Mesenchymal stem cell (in vitro differentiated cells and primary cell): ENCODE data around the gene PCDHGA1.

ENCODE experiments used
- DNase-seq: peaks from one replicate; pipeline ENCODE4 v3.0.0-alpha.2; 2013
- H2AFZ ChIP-seq: one replicate; pipeline ENCODE4 v1.6.1; 2013; ENCODE audit warnings: low read depth, mild to moderate bottlenecking, control low read depth, inconsistent platforms, low read length, moderate library complexity
- H2AK5ac ChIP-seq: 2 replicates; pipeline ENCODE4 v1.6.1; 2013; ENCODE audit warnings: low read length, moderate library complexity, mild to moderate bottlenecking, inconsistent platforms; ENCODE audit not compliant: severe bottlenecking
- H2BK120ac ChIP-seq: one replicate; pipeline ENCODE4 v1.6.1; 2013; ENCODE audit warnings: low read depth, mild to moderate bottlenecking, inconsistent platforms, low read length, moderate library complexity
- H2BK12ac ChIP-seq, 2 experiments: one replicate each; pipeline ENCODE4 v1.6.1; 2013; ENCODE audit warnings: inconsistent platforms in 2 of 2, low read length in 2 of 2, mild to moderate bottlenecking in 2 of 2, moderate library complexity in 2 of 2, control low read depth in 1 of 2
- H2BK15ac ChIP-seq: one replicate; pipeline ENCODE4 v1.6.1; 2013; ENCODE audit warnings: mild to moderate bottlenecking, low read depth, inconsistent platforms; ENCODE audit not compliant: poor library complexity, severe bottlenecking
- H2BK5ac ChIP-seq: 2 replicates; pipeline ENCODE4 v1.6.1; 2013; ENCODE audit warnings: low read depth, mild to moderate bottlenecking, low read length, control low read depth, inconsistent platforms; ENCODE audit not compliant: poor library complexity, severe bottlenecking
- H3K14ac ChIP-seq, 2 experiments: one replicate each; pipeline ENCODE4 v1.6.1; 2013; ENCODE audit warnings: inconsistent platforms in 2 of 2, low read length in 2 of 2, control low read depth in 1 of 2, mild to moderate bottlenecking in 1 of 2, moderate library complexity in 1 of 2
- H3K18ac ChIP-seq, 2 experiments: one replicate each; pipeline ENCODE4 v1.6.1; 2013; ENCODE audit warnings: inconsistent platforms in 2 of 2, low read length in 2 of 2, control low read depth in 1 of 2, low read depth in 1 of 2, mild to moderate bottlenecking in 1 of 2
- H3K23ac ChIP-seq, 2 experiments: one replicate each; pipeline ENCODE4 v1.6.1; 2013; ENCODE audit warnings: inconsistent platforms in 2 of 2, low read length in 2 of 2, mild to moderate bottlenecking in 2 of 2, moderate library complexity in 2 of 2, control low read depth in 1 of 2
- H3K27ac ChIP-seq: 2 replicates; pipeline ENCODE4 v1.5.1; 2013; ENCODE audit warnings: mild to moderate bottlenecking, moderate library complexity, low read length, control low read depth, inconsistent platforms; ENCODE audit not compliant: poor library complexity, severe bottlenecking
- H3K27me3 ChIP-seq, 2 experiments: 2 replicates each; pipeline versions ENCODE4 v1.6.1 to v1.7.0; 2013; ENCODE audit warnings: low read length in 2 of 2, mild to moderate bottlenecking in 2 of 2, moderate library complexity in 2 of 2, control low read depth in 1 of 2, inconsistent platforms in 1 of 2; ENCODE audit not compliant: control insufficient read depth in 1 of 2, insufficient read depth in 1 of 2
- H3K36me3 ChIP-seq, 2 experiments: 2 replicates each; pipeline versions ENCODE4 v1.6.1 to v1.7.0; 2013; ENCODE audit warnings: low read length in 2 of 2, control low read depth in 1 of 2, inconsistent platforms in 1 of 2, low read depth in 1 of 2, mild to moderate bottlenecking in 1 of 2; ENCODE audit not compliant: insufficient read depth in 2 of 2, control insufficient read depth in 1 of 2
- H3K4ac ChIP-seq, 2 experiments: one replicate each; pipeline ENCODE4 v1.6.1; 2013; ENCODE audit warnings: inconsistent platforms in 2 of 2, low read length in 2 of 2, mild to moderate bottlenecking in 2 of 2, moderate library complexity in 2 of 2, control low read depth in 1 of 2, low read depth in 1 of 2
- H3K4me1 ChIP-seq: 2 replicates; pipeline ENCODE4 v1.6.1; 2013; ENCODE audit warnings: low read depth, low read length, control low read depth; ENCODE audit not compliant: control insufficient read depth, insufficient read depth
- H3K4me2 ChIP-seq: 2 replicates; pipeline ENCODE4 v1.6.1; 2013; ENCODE audit warnings: low read length, mild to moderate bottlenecking, inconsistent platforms; ENCODE audit not compliant: poor library complexity, severe bottlenecking
- H3K4me3 ChIP-seq, 2 experiments: 2 replicates each; pipeline versions ENCODE4 v1.5.1 to v1.7.0; 2013; ENCODE audit warnings: low read length in 2 of 2, mild to moderate bottlenecking in 2 of 2, control low read depth in 1 of 2, low read depth in 1 of 2; ENCODE audit not compliant: insufficient read depth in 1 of 2
- H3K79me1 ChIP-seq: replicated peaks from 2 replicates; pipeline ENCODE4 v1.6.1; 2013; ENCODE audit warnings: mild to moderate bottlenecking, control low read depth, low read length, inconsistent platforms; ENCODE audit not compliant: poor library complexity, severe bottlenecking
- H3K9ac ChIP-seq: 2 replicates; pipeline ENCODE4 v1.7.0; 2013; ENCODE audit warnings: mild to moderate bottlenecking, low read length, moderate library complexity
- H3K9me3 ChIP-seq: 2 replicates; pipeline ENCODE4 v1.7.0; 2013; ENCODE audit warnings: mild to moderate bottlenecking, low read length; ENCODE audit not compliant: control insufficient read depth
- H4K8ac ChIP-seq: one replicate; pipeline ENCODE4 v1.6.1; 2013; ENCODE audit warnings: inconsistent platforms, mild to moderate bottlenecking, low read length, moderate library complexity
- H4K91ac ChIP-seq: one replicate; pipeline ENCODE4 v1.6.1; 2013; ENCODE audit warnings: mild to moderate bottlenecking, low read length, inconsistent platforms
- WGBS: methylation state at CpG from one replicate; pipeline ENCODE4 v1.1.7; 2013; ENCODE audit warnings: mixed read lengths; 5-methylcytosine and 5-hydroxymethylcytosine counted together

Gene PCDHGA1

GRCh38 chr5:141515946-141516671 is 185.8 kb downstream of the PCDHGA1 start:
- Histone ChIP-seq H4K8ac (peak overlapping the region; percentile 62), H2BK15ac (peak overlapping the region; percentile 54), H2AK5ac (peak overlapping the region; percentile 41), H2BK5ac (no peak overlapping the region), H3K36me3 (peaks cover 26 to 54% of the 10 kb centered on the region in 2 experiments), H3K18ac (peak overlapping the region; percentile 91 to 95), H3K9me3 (no peaks in the 10 kb centered on the region), H3K27ac (peak overlapping the region; percentile 11), H3K23ac (no peak overlapping the region), H3K4me3 (no peak overlapping the region), H3K4me2 (no peak overlapping the region), H2BK12ac (peak overlapping the region; percentile 99 to 100), H3K4me1 (peaks cover 39% of the 10 kb centered on the region), H3K79me1 (peaks cover 25% of the 10 kb centered on the region), H3K27me3 (no peaks in the 10 kb centered on the region), H3K9ac (peak overlapping the region; percentile 90), H4K91ac (peak overlapping the region; percentile 96), H2AFZ (no peak overlapping the region), H3K4ac (peak overlapping the region; percentile 80 to 98), H2BK120ac (peak overlapping the region; percentile 29), H3K14ac (peak overlapping the region in 1 of 2 experiments; percentile 96)
- peak; percentile 77 for DNase-seq
- WGBS: 96% methylated on average over 3 of the region's 4 CpGs

GRCh38 chr5:141516672-141517025 is 186.3 kb downstream of the PCDHGA1 start:
- H3K9ac ChIP-seq: peak overlapping the region; percentile 90
- H2BK15ac ChIP-seq: peak overlapping the region; percentile 75
- no peak overlapping the region for H2BK120ac ChIP-seq
- H3K23ac ChIP-seq: no peak overlapping the region
- H3K27me3 ChIP-seq: no peaks in the 10 kb centered on the region
- no peak overlapping the region for H2AFZ ChIP-seq
- H3K4me1 ChIP-seq: peaks cover 39% of the 10 kb centered on the region
- peak overlapping the region; percentile 73 to 100 for H2BK12ac ChIP-seq
- H3K79me1 ChIP-seq: peaks cover 24% of the 10 kb centered on the region
- H4K8ac ChIP-seq: peak overlapping the region; percentile 30
- peak overlapping the region; percentile 77 to 80 for H3K4ac ChIP-seq
- H3K14ac ChIP-seq: peak overlapping the region in 1 of 2 experiments; percentile 96
- peak overlapping the region; percentile 41 for H2AK5ac ChIP-seq
- no peak overlapping the region for H3K4me2 ChIP-seq
- WGBS: 97% methylated on average over 8 of the region's 8 CpGs
- H3K27ac ChIP-seq: peak overlapping the region; percentile 11
- no peak for DNase-seq
- no peak overlapping the region for H2BK5ac ChIP-seq
- peaks cover 21 to 48% of the 10 kb centered on the region in 2 experiments for H3K36me3 ChIP-seq
- no peaks in the 10 kb centered on the region for H3K9me3 ChIP-seq
- peak overlapping the region; percentile 91 to 95 for H3K18ac ChIP-seq
- no peak overlapping the region for H3K4me3 ChIP-seq
- peak overlapping the region; percentile 55 for H4K91ac ChIP-seq

- Histone ChIP-seq H3K36me3 (peaks cover 14 to 42% of the 10 kb centered on the region in 2 experiments), H3K9me3 (no peaks in the 10 kb centered on the region), H2AFZ (no peak overlapping the region), H2BK120ac (peak overlapping the region; percentile 68), H3K23ac (no peak overlapping the region), H4K8ac (peak overlapping the region; percentile 33), H3K18ac (peak overlapping the region; percentile 58 to 91), H3K27ac (no peak overlapping the region), H4K91ac (peak overlapping the region; percentile 71), H3K4me2 (no peak overlapping the region), H3K4me3 (no peak overlapping the region), H2BK5ac (no peak overlapping the region), H3K27me3 (no peaks in the 10 kb centered on the region), H2BK12ac (peak overlapping the region; percentile 87 to 100), H3K4me1 (peaks cover 35% of the 10 kb centered on the region), H3K9ac (peak overlapping the region; percentile 90), H2BK15ac (peak overlapping the region; percentile 55), H3K79me1 (peaks cover 19% of the 10 kb centered on the region), H3K14ac (peak overlapping the region in 1 of 2 experiments; percentile 82), H3K4ac (peak overlapping the region; percentile 75 to 82), H2AK5ac (peak overlapping the region; percentile 24)
- 98% methylated on average over 4 of the region's 8 CpGs for WGBS
- no peak for DNase-seq
Observed at GRCh38 chr5:141517312-141517711, 187.0 kb downstream of the PCDHGA1 start.

DNA sequence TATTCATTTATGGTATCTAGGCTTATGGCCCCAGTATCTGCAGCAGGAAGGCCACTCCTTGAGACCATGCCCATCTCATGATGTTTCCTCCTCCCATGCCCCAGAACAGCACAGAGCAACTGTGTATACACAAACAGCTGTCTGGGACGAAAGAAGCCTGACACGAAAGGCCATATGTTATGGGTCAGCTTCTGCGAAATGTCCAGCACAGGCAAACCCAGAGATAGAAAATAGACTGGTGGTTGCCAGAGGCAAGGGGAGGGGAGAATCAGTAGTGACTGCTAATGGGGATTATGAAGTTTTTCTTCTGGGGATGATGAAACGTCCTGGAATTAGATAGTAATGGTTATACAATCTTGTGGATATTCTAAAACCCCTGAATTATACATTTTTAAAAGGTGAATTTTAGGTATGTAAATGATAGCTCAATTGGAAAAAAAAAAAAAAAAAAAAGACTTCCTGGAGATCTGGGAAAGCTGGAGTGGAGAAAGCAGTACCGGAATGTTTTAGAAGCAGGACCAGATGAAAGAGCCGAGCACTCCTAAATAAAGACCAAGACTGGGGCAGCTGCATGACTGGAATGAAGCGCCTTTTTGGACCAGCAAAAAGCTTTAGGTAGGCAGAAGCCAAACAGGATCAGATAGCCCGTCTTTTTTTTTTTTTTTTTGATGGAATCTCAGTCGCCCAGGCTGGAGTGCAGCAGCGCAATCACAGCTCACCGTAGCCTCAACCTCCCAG is 187.7 kb downstream of the PCDHGA1 start:
- H4K91ac ChIP-seq: no peak overlapping the region
- no peak overlapping the region for H2BK15ac ChIP-seq
- H2BK12ac ChIP-seq: peak overlapping the region; percentile 7 to 89
- no peak overlapping the region for H3K9ac ChIP-seq
- peaks cover 14 to 46% of the 10 kb centered on the region in 2 experiments for H3K36me3 ChIP-seq
- no peak overlapping the region for H3K23ac ChIP-seq
- no peak overlapping the region for H4K8ac ChIP-seq
- H3K4ac ChIP-seq: peak overlapping the region in 1 of 2 experiments; percentile 54
- H3K27me3 ChIP-seq: no peaks in the 10 kb centered on the region
- H3K4me2 ChIP-seq: no peak overlapping the region
- no peak overlapping the region for H2AK5ac ChIP-seq
- H3K27ac ChIP-seq: no peak overlapping the region
- no peak overlapping the region for H2AFZ ChIP-seq
- H3K4me1 ChIP-seq: peaks cover 31% of the 10 kb centered on the region
- DNase-seq: peak; percentile 97
- H3K14ac ChIP-seq: no peak overlapping the region
- H3K4me3 ChIP-seq: no peak overlapping the region
- H3K18ac ChIP-seq: peak overlapping the region; percentile 52 to 94
- H2BK5ac ChIP-seq: no peak overlapping the region
- H2BK120ac ChIP-seq: peak overlapping the region; percentile 68
- 42% methylated on average over 8 of the region's 11 CpGs for WGBS
- peaks cover 19% of the 10 kb centered on the region for H3K79me1 ChIP-seq
- H3K9me3 ChIP-seq: no peaks in the 10 kb centered on the region
